ENCODE data around the gene MRPS18A. TPM values are rescaled to one million over a fixed set of nuclear protein-coding genes. Genes with fewer than 3 reads are reported as not detected.
A peak's percentile ranks its signal among the peaks of the same experiment; 100 is the strongest.

MRPS18A gene
- total RNA-seq, 1 donor from 2014 or later = 34.5 TPM

DNA sequence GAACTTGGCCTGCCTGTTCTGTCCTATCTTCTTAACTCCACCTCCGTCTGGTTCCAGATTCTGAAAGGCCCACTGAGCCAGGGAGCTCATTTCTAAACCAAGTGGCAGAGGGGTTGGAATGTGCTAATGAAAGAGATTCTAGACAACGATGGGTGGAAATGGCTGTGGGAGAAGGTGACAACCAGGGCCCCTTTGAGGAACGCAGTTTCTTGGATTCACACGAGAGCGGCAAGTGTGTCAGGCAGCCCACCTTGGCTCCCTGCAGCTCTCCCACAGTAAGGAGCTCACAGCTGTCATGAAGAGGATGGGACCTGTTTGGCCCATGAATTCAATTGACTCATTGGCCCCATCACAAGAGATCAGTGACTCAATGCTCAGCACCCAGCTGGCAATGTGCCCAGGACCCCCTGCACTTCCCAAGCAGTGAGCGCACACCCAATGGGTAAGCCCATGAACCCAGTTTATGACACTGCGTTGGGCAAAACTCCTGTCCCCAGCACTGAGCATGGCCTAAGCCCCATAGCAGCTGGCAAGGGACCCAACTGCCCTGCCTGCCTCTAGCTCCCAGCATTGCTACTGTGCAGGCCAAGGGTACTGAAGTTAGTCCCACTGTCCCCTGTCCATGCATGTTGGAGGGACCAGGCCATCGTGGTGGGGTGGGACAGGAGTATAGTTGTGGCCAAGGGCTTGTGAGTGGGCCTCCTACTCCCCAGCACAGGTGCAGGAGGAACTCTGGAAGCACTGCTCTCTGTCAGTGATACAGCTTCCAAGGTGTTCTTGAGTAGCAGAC is 16.4 kb downstream of the MRPS18A start:
- no peak overlapping the region for H3K4me3 Mint-ChIP-seq
- H3K27me3 ChIP-seq = no peaks in the 10 kb centered on the region
- H3K4me1 ChIP-seq = peaks cover 29% of the 10 kb centered on the region
- H3K4me3 ChIP-seq = no peak overlapping the region
- no peaks in the 10 kb centered on the region for H3K9me3 ChIP-seq (ENCODE audit: low read depth)
- no peak overlapping the region for H3K9ac ChIP-seq
- H3K27ac ChIP-seq = no peak overlapping the region
- TF ChIP-seq EZH2 (IDR thresholded peaks at IDR 0.05) (no peak), EZH2phosphoT487 (IDR thresholded peaks at IDR 0.05) (no peak)
- TF ChIP-seq, protein P1, sequence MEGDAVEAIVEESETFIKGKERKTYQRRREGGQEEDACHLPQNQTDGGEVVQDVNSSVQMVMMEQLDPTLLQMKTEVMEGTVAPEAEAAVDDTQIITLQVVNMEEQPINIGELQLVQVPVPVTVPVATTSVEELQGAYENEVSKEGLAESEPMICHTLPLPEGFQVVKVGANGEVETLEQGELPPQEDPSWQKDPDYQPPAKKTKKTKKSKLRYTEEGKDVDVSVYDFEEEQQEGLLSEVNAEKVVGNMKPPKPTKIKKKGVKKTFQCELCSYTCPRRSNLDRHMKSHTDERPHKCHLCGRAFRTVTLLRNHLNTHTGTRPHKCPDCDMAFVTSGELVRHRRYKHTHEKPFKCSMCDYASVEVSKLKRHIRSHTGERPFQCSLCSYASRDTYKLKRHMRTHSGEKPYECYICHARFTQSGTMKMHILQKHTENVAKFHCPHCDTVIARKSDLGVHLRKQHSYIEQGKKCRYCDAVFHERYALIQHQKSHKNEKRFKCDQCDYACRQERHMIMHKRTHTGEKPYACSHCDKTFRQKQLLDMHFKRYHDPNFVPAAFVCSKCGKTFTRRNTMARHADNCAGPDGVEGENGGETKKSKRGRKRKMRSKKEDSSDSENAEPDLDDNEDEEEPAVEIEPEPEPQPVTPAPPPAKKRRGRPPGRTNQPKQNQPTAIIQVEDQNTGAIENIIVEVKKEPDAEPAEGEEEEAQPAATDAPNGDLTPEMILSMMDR (IDR thresholded peaks at IDR 0.05) = no peak
- H3K27ac Mint-ChIP-seq = no peak overlapping the region
- H2AFZ ChIP-seq (replicated peaks) = no peak overlapping the region
- no peaks in the 10 kb centered on the region for H3K79me2 ChIP-seq (ENCODE audit: low read depth)
- peaks cover 10% of the 10 kb centered on the region for H3K27me3 Mint-ChIP-seq (ENCODE audit: insufficient read depth, low read depth)
- H3F3A ChIP-seq (ENCODE audit: low read depth) = peaks cover 39% of the 10 kb centered on the region
- no peak overlapping the region for H3K4me2 ChIP-seq
- peaks cover 14% of the 10 kb centered on the region for H3K36me3 Mint-ChIP-seq
- H4K20me1 ChIP-seq (ENCODE audit: low read depth) = no peaks in the 10 kb centered on the region
- no peak for DNase-seq (ENCODE audit: low spot score)
- H3K9me3 Mint-ChIP-seq = no peaks in the 10 kb centered on the region
- H3K36me3 ChIP-seq = no peaks in the 10 kb centered on the region
- H3K4me1 Mint-ChIP-seq = peaks cover 22% of the 10 kb centered on the region

DNA sequence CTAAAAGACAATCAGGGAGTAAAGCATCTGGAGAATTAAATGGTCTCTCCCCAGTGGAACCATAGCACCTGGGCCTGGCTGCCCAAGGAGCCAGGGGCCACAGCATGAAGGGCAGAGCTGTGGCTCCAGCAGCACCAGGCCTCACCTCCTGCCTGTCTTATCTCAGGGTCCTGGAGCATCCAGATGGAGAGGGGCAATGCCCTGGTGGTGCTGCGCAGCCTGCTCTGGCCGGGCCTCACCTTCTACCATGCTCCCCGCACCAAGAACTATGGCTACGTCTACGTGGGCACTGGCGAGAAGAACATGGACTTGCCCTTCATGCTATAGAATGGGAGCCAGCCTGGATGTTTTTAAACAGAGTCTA is 17.0 kb downstream of the MRPS18A start:
- H3K27ac Mint-ChIP-seq = no peak overlapping the region
- TF ChIP-seq EZH2 (IDR thresholded peaks at IDR 0.05) (no peak), EZH2phosphoT487 (IDR thresholded peaks at IDR 0.05) (no peak)
- TF ChIP-seq, protein P1 (IDR thresholded peaks at IDR 0.05) = no peak
- no peak overlapping the region for H3K9ac ChIP-seq
- no peaks in the 10 kb centered on the region for H3K27me3 ChIP-seq
- H3K4me3 ChIP-seq = no peak overlapping the region
- no peaks in the 10 kb centered on the region for H3K9me3 Mint-ChIP-seq
- no peaks in the 10 kb centered on the region for H3K79me2 ChIP-seq (ENCODE audit: low read depth)
- H3K4me2 ChIP-seq = no peak overlapping the region
- H3K36me3 ChIP-seq = no peaks in the 10 kb centered on the region
- H3K9me3 ChIP-seq (ENCODE audit: low read depth) = no peaks in the 10 kb centered on the region
- H4K20me1 ChIP-seq (ENCODE audit: low read depth) = no peaks in the 10 kb centered on the region
- H2AFZ ChIP-seq (replicated peaks) = no peak overlapping the region
- peaks cover 10% of the 10 kb centered on the region for H3K27me3 Mint-ChIP-seq (ENCODE audit: insufficient read depth, low read depth)
- peaks cover 14% of the 10 kb centered on the region for H3K36me3 Mint-ChIP-seq
- H3K4me1 ChIP-seq = peaks cover 29% of the 10 kb centered on the region
- peaks cover 43% of the 10 kb centered on the region for H3F3A ChIP-seq (ENCODE audit: low read depth)
- DNase-seq (ENCODE audit: low spot score) = no peak
- H3K4me1 Mint-ChIP-seq = peaks cover 22% of the 10 kb centered on the region
- H3K27ac ChIP-seq = no peak overlapping the region
- no peak overlapping the region for H3K4me3 Mint-ChIP-seq

DNA sequence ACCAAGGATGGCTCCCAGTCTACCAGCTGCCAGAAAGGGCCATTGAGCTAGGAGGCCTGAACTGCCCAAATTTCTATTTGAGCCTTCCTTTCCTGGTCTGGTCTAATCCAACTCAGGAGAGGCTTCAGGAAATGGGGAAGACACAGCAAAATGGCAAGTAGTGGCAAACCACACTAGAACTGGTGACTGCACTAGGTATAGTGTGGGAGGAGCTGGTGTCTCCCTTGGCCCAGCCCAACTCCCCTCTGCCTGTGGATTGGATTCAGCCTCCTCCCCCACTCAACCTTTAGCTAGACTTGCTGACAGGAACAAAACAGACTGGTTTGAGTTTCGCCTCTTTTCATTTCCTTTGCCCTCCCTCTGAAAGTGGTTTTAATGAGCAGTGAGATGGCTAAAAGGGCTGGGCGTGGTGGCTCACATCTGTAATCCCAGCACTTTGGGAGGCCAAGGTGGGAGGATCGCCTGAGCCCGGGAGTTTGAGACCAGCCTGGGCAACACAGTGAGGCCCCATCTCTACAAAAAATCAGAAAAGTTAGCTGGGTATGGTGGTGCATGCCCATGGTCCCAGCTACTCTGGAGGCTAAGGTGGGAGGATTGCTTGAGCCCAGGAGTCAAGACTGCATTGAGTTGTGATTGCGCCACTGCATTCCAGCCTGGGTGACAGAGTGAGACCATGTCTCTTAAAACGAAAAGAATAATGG is 17.5 kb downstream of the MRPS18A start:
- TF ChIP-seq EZH2phosphoT487 (IDR thresholded peaks at IDR 0.05) = no peak
- TF ChIP-seq EZH2 (IDR thresholded peaks at IDR 0.05) = no peak
- TF ChIP-seq, protein P1 (IDR thresholded peaks at IDR 0.05) = no peak
- H3K4me3 Mint-ChIP-seq = no peak overlapping the region
- no peak overlapping the region for H3K27ac Mint-ChIP-seq
- H4K20me1 ChIP-seq (ENCODE audit: low read depth) = no peaks in the 10 kb centered on the region
- H3K27ac ChIP-seq = peak overlapping the region; percentile 91
- peaks cover 22% of the 10 kb centered on the region for H3K4me1 Mint-ChIP-seq
- H3K4me2 ChIP-seq = peak overlapping the region; percentile 39
- no peaks in the 10 kb centered on the region for H3K9me3 ChIP-seq (ENCODE audit: low read depth)
- peaks cover 10% of the 10 kb centered on the region for H3K27me3 Mint-ChIP-seq (ENCODE audit: insufficient read depth, low read depth)
- peaks cover 29% of the 10 kb centered on the region for H3K4me1 ChIP-seq
- no peaks in the 10 kb centered on the region for H3K79me2 ChIP-seq (ENCODE audit: low read depth)
- H3K27me3 ChIP-seq = no peaks in the 10 kb centered on the region
- no peaks in the 10 kb centered on the region for H3K36me3 ChIP-seq
- no peak overlapping the region for H3K4me3 ChIP-seq
- peaks cover 13% of the 10 kb centered on the region for H3K36me3 Mint-ChIP-seq
- H3K9ac ChIP-seq = no peak overlapping the region
- DNase-seq (ENCODE audit: low spot score) = no peak
- H2AFZ ChIP-seq (replicated peaks) = no peak overlapping the region
- no peaks in the 10 kb centered on the region for H3K9me3 Mint-ChIP-seq
- H3F3A ChIP-seq (ENCODE audit: low read depth) = peaks cover 43% of the 10 kb centered on the region
